AG04449 (cell line): ENCODE data around the gene ZFHX3.

Experiments
- CTCF ChIA-PET: fragments of 350-600 bp; formaldehyde crosslinking; extraction: SDS; loops from one replicate; lab custom pipeline; 2021; ENCODE audit warnings: antibody characterized with exemption; lab: Yijun Ruan, JAX
- POLR2A ChIA-PET: fragments of 400-600, 350-600 bp; formaldehyde crosslinking; extraction: SDS; loops from one replicate; lab custom pipeline; 2020; ENCODE audit warnings: antibody characterized with exemption, inconsistent platforms; lab: Yijun Ruan, JAX
- DNase-seq: peaks from one replicate; pipeline ENCODE4 v3.0.0-alpha.2; 2010; ENCODE audit warnings: low read depth, low spot score
- H3K4me3 ChIP-seq: 2 replicates; pipeline ENCODE4 v1.5.1; 2011; ENCODE audit warnings: low read depth, mild to moderate bottlenecking, control low read depth, low read length
- CTCF ChIP-seq: IDR thresholded peaks from one replicate; pipeline ENCODE4 v1.5.1; 2011; ENCODE audit warnings: mild to moderate bottlenecking, moderate library complexity, low read length, control low read depth, inconsistent platforms; ENCODE audit not compliant: insufficient read depth; ENCODE audit errors: missing control alignments

The ZFHX3 gene

GRCh38 chr16:72879846-72880245 is 168.1 kb downstream of the ZFHX3 start:
- ChIA-PET CTCF (interaction anchor here (1.2 kb wide), 1 partner anchor 13 kb away, joined by 3 read pairs; no protein-coding TSS in a partner anchor), POLR2A (no interaction called here)
- TF ChIP-seq CTCF, result no peak
- no peak overlapping the region for H3K4me3 ChIP-seq
- no peak for DNase-seq

DNA sequence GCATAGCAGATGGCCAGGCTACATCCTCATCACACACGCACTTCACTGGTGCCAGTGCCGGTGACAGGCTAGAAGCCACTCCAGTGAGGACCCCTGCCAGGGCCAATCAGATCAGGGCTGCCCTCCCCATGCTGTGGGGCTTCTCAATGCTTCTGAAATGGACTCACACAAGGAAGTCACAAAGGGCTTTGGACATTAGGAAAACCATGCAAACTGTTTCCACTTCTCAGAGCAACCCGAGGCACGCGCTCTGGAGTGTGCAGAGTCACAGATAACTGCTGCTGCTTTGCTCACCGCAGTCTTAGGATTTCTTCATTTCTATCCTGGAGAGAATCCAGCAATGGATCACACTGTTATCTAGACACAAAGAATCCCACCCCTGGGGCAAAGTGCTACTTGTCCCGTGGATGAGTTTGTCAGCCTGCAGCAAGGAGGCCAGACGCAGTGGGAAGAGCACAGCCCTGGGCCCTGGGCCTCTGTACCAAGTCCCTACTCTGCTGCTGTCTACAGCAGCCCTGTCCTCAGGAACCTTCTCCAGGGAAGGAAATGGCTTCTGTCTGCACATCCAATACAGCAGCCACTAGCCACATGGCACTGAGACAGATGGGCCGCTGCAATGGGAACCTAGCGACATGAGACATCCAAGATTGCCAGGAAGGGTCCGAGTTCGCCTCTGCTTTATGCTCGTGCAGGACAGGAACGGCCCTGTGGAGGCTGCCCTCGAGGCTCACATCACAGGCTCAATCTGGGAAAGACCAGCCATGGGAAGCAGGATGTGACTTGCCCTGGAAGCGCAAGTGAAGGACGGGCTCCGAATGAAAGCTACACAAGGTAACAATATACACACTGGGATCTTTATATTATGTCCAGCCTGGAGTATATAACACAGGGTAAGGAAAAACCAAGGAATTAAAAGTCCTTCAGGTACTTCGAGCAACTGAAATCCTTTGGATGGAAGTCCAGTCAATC is 169.3 kb downstream of the ZFHX3 start:
- DNase-seq, result no peak
- no peak for TF ChIP-seq CTCF
- ChIA-PET POLR2A (no interaction called here), CTCF (interaction anchor here (1.0 to 4.3 kb wide), 2 partner anchors 45 to 47 kb away, joined by 4 to 33 read pairs; no protein-coding TSS in a partner anchor)
- no peak overlapping the region for H3K4me3 ChIP-seq

GRCh38 chr16:72877374-72878028 is 170.4 kb downstream of the ZFHX3 start:
- no peak overlapping the region for H3K4me3 ChIP-seq
- no peak for TF ChIP-seq CTCF
- CTCF ChIA-PET, result interaction anchor here (0.6 to 4.3 kb wide), 3 partner anchors 11 to 84 kb away, joined by 3 to 33 read pairs (median 3); no protein-coding TSS in a partner anchor
- POLR2A ChIA-PET, result interaction anchor here (0.7 kb wide), 1 partner anchor 246 kb away, joined by 3 read pairs; no protein-coding TSS in a partner anchor
- peak; percentile 58 for DNase-seq

DNA sequence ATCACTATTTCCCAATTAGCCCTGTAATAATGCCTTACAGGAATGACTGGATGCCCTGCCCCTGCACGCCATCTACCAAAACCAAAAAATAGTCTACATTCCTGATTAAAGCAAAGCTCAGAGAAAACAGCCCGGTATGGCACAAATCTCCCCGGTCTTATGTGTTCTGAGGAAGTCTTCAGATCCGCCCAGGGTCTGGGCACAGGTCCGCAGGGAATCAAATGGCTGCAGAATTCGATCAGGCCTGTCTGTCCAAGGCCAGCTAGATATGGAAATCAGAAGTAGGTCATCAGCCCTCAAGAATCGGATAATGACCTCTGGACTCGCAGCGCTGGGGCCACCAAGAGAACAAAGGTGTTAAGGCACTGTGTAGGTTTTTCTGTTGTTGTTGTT is 171.0 kb downstream of the ZFHX3 start:
- CTCF ChIA-PET, result interaction anchor here (0.6 to 4.3 kb wide), 4 partner anchors 12 to 300 kb away, joined by 3 to 33 read pairs (median 4); no protein-coding TSS in a partner anchor
- H3K4me3 ChIP-seq, result no peak overlapping the region
- TF ChIP-seq CTCF, result no peak
- POLR2A ChIA-PET, result interaction anchor here (0.7 to 0.8 kb wide), 3 partner anchors 27 to 246 kb away, joined by 3 to 4 read pairs (median 3); no protein-coding TSS in a partner anchor
- no peak for DNase-seq

GRCh38 chr16:72876221-72876620 is 171.7 kb downstream of the ZFHX3 start:
- ChIA-PET POLR2A (interaction anchor here (0.7 to 0.8 kb wide), 2 partner anchors 26 to 211 kb away, joined by 3 to 4 read pairs; no protein-coding TSS in a partner anchor), CTCF (interaction anchor here (1.3 to 4.3 kb wide), 2 partner anchors 43 to 301 kb away, joined by 4 to 33 read pairs; no protein-coding TSS in a partner anchor)
- H3K4me3 ChIP-seq, result no peak overlapping the region; the same call in 1 of the 2 replicates
- no peak for TF ChIP-seq CTCF
- DNase-seq, result peak; percentile 61
